Stimulated activated CD8-positive, alpha-beta memory T cell treated with anti-CD3 and anti-CD28 coated beads, Interleukin-4, amount 100 ng/mL, for 48 hours (primary cell): ENCODE data around the gene IFT27.
"Not testable (repeated sequence)": the region's sequence is repeated elsewhere in the genome, so short reads cannot be mapped to it uniquely, and the experiment has no call there.

ENCODE experiments used
- DNase-seq: peaks from one replicate; pipeline ENCODE4 v3.0.0-alpha.2; 2020

IFT27 gene

DNA sequence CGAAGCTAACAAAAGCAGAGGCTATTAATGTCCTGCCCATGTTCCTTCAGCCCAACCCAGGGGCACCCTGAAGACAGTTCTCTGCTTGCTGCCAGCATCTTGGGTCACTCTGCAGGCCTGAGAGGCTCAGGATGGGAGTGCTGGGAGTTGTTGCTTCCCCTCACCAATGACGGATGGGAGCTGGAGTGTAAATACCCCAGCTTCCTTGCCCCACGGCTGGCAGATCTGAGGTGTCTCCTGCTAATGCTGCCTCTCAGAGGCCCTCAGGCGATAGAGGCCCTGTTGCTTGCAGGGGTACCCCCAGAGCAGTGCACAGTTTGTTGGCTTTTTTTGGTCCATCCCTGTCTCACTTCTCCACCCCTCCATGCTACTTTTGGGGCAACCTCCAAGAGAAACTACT lies 32.9 kb downstream of the IFT27 start:
- DNase-seq = no peak

DNA sequence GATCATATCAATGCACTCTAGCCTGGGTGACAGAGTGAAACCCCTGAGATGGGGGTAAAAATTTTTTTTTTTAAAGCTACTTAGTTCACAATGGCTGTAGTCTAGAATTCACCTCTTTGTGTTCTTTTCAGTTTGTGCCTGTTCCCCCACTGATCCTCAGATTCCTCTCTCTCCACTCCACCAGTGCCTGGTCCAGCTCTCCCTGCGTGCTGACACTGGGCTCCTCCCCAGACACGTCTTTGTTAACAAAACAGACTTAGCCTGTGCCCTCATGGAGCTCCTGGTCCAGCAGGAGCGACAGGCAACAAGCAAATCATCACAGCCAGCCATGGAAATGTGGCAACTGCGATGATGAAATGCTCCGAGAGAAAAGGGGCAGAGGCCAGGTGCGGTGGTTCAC lies 34.0 kb downstream of the IFT27 start:
- DNase-seq = no peak

DNA sequence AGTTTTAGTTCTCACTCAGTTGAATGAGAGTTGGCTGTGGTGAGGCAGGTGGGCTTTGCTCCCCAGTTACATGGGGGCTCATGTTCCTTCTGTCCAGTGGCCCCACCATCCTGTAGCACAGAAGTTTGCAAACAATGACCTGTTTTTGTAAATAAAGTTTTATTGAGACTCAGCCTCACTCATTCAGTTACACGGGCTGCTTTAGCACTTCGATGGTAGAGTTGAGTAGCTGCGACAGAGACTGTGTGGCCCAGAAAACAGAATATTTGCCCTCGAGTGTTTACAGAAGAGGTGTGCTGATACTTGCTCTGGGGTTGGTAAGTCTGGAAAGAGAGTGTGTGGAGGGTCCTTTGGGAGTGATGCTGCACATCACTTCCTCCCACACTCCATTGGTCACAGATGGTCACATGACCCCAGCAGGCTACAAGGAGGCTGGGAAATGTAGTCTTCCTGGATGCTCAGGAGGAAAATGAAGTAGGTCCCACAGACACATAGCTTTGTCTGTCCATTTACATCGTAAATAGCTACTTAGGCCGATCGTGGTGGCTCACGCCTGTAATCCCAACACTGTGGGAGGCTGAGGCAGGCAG lies 34.6 kb downstream of the IFT27 start:
- no peak for DNase-seq

GRCh38 chr22:36740716-36741115 lies 35.2 kb downstream of the IFT27 start:
- no peak for DNase-seq

GRCh38 chr22:36739185-36739584 lies 36.7 kb downstream of the IFT27 start:
- DNase-seq = no peak

DNA sequence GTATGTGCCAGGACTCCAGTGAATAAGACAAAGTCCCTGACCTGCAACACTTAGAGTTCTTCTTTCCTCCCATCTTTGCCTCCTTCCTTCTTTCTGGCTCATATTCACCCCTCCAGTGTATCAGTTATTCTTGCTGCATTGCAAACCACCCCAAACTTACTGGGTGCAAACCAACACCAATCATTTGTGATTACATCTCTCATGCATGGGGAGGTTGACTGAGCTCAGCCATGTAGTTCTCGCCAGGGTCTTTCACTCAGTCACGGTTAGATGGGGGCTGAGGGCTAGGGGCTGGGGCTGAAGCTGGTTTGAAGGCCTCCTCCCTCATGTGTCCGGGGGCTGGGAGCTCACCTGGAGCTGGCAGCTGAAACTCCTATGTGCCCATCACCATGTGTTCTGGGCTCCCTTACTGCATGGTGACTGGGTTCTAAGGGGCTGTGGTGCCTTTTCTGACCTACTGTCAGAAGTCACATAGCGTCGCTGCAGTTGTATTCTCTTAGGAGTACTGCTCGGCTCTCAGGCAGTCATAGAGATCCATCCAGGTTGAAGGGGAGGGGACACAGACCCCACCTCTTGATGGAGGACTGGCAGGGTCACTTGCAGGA lies 37.4 kb downstream of the IFT27 start:
- DNase-seq = no peak

GRCh38 chr22:36737776-36738175 lies 38.1 kb downstream of the IFT27 start:
- no peak for DNase-seq

DNA sequence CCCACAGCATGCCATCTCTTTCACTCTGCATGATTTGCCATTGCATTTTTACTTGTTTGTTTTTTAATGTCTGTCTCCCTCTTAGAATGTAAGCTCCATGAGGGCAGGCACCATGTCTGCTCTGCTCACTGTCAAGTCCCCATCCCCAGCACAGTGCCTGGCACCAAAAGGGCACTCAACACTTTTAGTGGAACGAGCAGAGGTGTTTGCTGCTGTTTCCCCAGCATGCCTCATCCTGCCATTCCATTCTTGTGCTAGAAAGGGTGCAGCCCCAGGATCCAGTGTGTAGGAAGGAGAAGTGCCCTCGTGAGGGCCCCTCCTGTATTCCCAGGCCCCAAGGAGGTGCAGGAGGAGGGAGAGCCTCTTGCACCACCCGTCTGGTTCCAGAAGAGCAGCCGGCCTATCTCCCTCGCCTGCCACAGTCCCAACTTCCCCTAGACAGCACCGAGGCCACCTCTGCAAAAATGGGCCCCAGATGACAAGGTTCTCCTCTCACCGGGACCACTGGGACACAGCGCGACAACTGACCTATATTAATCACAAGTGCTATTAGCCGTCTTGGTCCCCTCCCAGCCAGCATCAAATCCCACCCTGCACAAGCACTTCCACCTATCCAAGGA lies 39.1 kb downstream of the IFT27 start:
- no peak for DNase-seq

GRCh38 chr22:36734171-36735058 lies 41.5 kb downstream of the IFT27 start:
- no peak for DNase-seq

- DNase-seq = no peak
These were observed 42.6 kb downstream of the IFT27 start for GRCh38 chr22:36733271-36733670.

DNA sequence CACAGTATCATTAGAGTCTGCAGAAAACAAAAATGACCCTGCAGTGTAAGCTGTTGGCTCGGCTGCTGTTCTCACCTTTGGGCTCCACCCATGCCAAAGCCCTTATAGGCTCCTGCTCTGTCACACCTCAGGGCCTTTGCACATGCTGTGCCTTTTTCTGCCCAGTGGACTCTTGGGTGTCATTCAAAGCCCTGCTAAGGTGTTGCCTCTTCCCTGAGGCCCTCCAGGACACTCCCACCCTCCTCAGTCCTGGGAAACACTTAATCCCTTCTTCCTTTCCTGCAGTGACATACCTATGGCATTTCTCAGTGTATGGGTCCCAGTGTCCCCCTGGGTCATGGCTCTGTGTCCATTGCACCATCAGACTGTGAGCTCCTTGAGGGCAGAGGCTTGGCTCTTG lies 43.3 kb downstream of the IFT27 start:
- no peak for DNase-seq

- DNase-seq = no peak
These were observed 44.0 kb downstream of the IFT27 start for GRCh38 chr22:36731916-36732315.

DNA sequence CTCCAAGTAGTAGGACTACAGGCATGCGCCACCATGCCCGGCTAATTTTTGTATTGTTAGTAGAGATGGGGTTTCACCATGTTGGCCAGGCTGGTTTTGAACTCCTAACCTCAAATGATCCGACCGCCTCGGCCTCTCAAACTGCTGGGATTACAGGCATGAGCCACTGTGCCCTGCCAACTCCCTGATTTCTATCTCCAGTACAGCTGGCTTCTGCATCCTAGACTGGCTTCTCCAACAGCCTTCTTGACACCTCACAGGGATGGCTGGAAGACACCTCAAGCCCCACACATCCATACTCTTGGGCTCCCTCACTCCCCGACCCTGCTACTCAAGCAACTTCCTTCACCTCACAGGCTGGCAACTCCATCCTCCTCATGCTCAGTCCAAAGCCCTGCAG lies 44.6 kb downstream of the IFT27 start:
- DNase-seq = not testable (repeated sequence)

GRCh38 chr22:36730176-36730858 lies 45.6 kb downstream of the IFT27 start:
- no peak for DNase-seq

DNA sequence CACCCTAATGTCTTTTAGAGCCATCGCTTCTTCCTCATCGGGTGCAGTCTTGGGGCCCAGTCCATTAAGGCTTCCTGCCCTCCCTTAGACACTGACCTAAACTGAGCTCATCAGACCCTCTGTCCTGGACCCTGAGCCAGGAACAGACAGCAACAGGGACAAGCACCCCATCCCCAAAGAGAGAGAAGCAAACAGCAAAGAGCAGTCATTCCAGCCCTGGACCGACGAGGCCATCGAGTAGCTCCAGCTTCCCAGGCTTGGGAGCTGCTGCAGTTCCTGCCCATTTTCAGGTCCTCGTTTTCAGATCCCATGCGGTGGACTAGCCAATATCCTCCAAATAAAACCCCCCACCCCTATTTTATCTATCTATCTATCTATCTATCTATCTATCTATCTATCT lies 46.6 kb downstream of the IFT27 start:
- no peak for DNase-seq

GRCh38 chr22:36728505-36728904 lies 47.4 kb downstream of the IFT27 start:
- DNase-seq = no peak

DNA sequence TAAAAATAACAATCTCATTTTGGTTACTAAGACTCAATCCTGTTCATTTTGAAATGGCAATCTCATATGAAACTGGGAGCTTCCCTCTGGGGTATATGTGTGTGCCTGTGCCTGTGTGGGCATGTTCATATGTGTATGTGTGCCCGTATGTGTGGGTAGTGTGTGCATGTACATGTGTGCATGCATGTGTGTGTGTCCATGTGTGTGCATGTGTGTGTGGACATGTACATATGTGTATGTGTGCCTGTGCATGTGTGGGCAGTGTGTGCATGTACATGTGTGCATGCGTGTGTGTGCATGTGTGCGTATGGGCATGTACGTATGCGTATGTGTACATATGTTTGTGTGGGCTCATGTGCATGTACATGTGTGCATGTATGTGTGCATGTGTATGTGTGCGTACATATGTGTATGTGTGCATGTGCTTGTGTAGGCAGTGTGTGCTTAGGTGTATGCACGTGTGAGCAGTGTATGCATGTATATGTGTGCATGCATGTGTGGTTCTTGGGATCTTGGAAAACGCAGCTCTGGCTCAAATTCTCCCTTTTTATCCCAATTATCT lies 47.9 kb downstream of the IFT27 start:
- no peak for DNase-seq

DNA sequence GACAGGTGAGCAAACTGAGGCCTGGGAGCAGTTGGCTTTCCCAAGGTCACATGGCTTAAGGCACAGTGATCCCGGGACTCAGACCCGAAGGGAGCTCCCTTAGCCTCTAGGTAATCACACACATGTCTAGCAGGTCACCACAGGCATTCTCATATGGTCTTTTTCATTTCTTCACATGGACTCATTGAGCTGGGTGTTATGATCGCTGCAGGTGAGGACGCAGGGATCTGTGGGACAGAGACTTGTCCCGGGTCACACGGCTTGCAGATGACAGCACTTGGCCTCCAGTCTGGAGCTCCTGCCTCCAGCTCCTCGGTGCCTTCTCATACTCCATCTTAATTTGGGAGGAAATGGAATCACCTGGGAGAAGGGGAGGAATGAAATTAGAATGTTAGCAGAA lies 48.8 kb downstream of the IFT27 start:
- DNase-seq = no peak

DNA sequence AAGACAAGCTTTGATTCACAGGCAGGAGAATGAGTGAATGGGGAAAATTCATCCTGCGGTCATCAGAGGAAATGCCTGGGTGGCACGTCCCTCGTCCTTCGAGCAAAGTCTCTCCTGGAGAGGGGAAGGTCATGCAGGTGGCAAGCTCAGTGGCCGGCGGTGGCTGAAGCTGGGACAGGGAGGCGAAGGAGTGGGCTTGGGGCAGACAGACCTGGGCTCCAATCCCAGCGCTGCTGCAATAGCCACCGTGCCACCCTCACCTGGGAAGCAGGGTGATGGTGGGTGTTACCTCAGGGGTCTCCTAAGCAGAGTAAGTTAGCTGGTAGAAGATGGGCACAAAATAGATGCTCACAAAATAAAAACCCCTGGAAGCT lies 49.9 kb downstream of the IFT27 start:
- no peak for DNase-seq

- no peak for DNase-seq
These were observed 50.4 kb downstream of the IFT27 start for GRCh38 chr22:36725366-36726006.

DNA sequence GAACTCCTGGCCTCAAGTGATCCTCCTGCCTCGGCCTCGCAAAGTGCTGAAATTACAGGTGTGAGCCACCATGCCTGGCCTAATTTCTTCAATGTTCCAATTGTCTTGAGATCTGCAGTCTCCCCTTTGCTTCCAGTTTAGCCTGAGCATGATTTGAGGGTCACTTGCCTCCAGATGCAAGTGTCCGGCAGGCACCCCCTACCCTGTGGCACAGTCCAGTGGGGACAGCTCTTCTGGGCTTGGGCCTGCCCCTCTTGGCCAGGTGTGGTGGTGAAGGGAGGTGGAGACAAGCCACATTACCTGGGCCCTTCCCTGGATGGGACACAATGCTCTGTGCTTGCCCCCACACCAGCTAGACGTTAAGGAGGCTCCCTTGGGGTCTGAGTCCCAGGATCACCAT lies 51.1 kb downstream of the IFT27 start:
- DNase-seq = no peak

DNA sequence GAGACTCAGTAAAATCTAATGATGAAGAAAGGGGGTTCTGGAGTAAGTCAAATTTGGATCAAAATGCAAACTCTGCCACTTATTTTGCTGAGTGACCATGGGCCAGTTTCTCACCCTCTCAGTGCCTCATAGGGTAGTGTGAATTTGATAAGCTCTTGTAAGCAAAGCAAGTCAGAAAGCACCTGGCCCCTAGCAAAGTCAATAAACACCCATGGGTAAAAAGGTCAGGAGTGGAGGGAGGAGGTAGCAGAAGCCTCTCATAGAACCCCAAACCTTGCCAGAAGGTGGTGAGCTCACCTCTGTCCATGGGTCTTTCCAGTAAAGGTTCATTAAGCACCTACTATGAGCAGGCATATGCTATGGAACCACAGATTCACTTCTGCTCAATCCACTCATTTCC lies 53.9 kb downstream of the IFT27 start:
- no peak for DNase-seq
